HepG2 (cell line): ENCODE data around the gene B3GAT3. TPM values are rescaled to one million over a fixed set of nuclear protein-coding genes. Genes with fewer than 3 reads are reported as not detected.
A peak's percentile ranks its signal among the peaks of the same experiment; 100 is the strongest.

ENCODE experiments used
- BCLAF1 ChIP-seq: fragments of 450-650 bp; IDR thresholded peaks from 2 replicates; pipeline ENCODE4 v1.6.1; 2017; ENCODE audit warnings: mild to moderate bottlenecking
- BHLHE40 ChIP-seq: IDR thresholded peaks from 2 replicates; pipeline ENCODE4 v1.6.1; 2011; ENCODE audit warnings: low read length, improper control_type of control experiment
- ELF4 ChIP-seq: sonication (generic); formaldehyde crosslinking; IDR thresholded peaks from 2 replicates; pipeline ENCODE4 v1.5.0; 2020; ENCODE audit warnings: missing genetic modification reagents, mild to moderate bottlenecking, moderate library complexity, borderline replicate concordance
- MTF2 ChIP-seq: sonication (generic); formaldehyde crosslinking; IDR thresholded peaks from 2 replicates; pipeline ENCODE4 v1.5.0; 2020; ENCODE audit warnings: missing genetic modification reagents, borderline replicate concordance
- NCOA2 ChIP-seq: sonication (generic); formaldehyde crosslinking; IDR thresholded peaks from 2 replicates; pipeline ENCODE4 v1.8.0; 2022; ENCODE audit warnings: inconsistent platforms
- NONO ChIP-seq, 2 experiments: fragments of 450-650 bp in 1 of 2; sonication (generic) in 1 of 2; formaldehyde crosslinking in 1 of 2; IDR thresholded peaks in 1 of 2; conservative IDR thresholded peaks in 1 of 2; 2 replicates each; pipeline versions ENCODE4 v1.6.1 to v1.8.0; 2017 to 2022; ENCODE audit warnings: mild to moderate bottlenecking in 1 of 2, missing genetic modification reagents in 1 of 2, moderate library complexity in 1 of 2
- NPAS2 ChIP-seq: sonication (generic); formaldehyde crosslinking; IDR thresholded peaks from 2 replicates; pipeline ENCODE4 v1.8.0; 2022; ENCODE audit warnings: mild to moderate bottlenecking, missing genetic modification reagents, borderline replicate concordance
- RNF2 ChIP-seq: fragments of 450-650 bp; conservative IDR thresholded peaks from 2 replicates; pipeline ENCODE4 v1.6.1; 2016; ENCODE audit warnings: low read depth
- STAG1 ChIP-seq: sonication (generic); formaldehyde crosslinking; IDR thresholded peaks from 2 replicates; pipeline ENCODE4 v1.4.0; 2020; ENCODE audit warnings: missing genetic modification reagents
- TEAD2 ChIP-seq: sonication (generic); formaldehyde crosslinking; IDR thresholded peaks from 2 replicates; pipeline ENCODE4 v1.9.0; 2021; ENCODE audit warnings: missing genetic modification reagents
- U2AF2 ChIP-seq: fragments of 200-400 bp; formaldehyde crosslinking; IDR thresholded peaks from 2 replicates; pipeline ENCODE4 v1.6.1; 2017; ENCODE audit warnings: low read depth, mild to moderate bottlenecking, low read length
- ZBTB1 ChIP-seq: sonication (generic); formaldehyde crosslinking; IDR thresholded peaks from 2 replicates; pipeline ENCODE4 v1.4.0; 2020; ENCODE audit warnings: missing genetic modification reagents, borderline replicate concordance
- ZNF225 ChIP-seq: sonication (generic); formaldehyde crosslinking; IDR thresholded peaks from 2 replicates; pipeline ENCODE4 v1.4.0; 2020; ENCODE audit warnings: mild to moderate bottlenecking, missing genetic modification reagents
- ZNF256 ChIP-seq: sonication (generic); formaldehyde crosslinking; conservative IDR thresholded peaks from 2 replicates; pipeline ENCODE4 v1.4.0; 2020; ENCODE audit warnings: missing genetic modification reagents
- ZNF292 ChIP-seq: sonication (generic); formaldehyde crosslinking; IDR thresholded peaks from 2 replicates; pipeline ENCODE4 v1.8.1; 2022; ENCODE audit warnings: mild to moderate bottlenecking, low read depth, missing genetic modification reagents, borderline replicate concordance
- ZNF326 ChIP-seq: sonication (generic); formaldehyde crosslinking; IDR thresholded peaks from 2 replicates; pipeline ENCODE4 v1.4.0; 2020; ENCODE audit warnings: missing genetic modification reagents, borderline replicate concordance
- ZNF337 ChIP-seq: sonication (generic); formaldehyde crosslinking; IDR thresholded peaks from 2 replicates; pipeline ENCODE4 v1.5.1; 2020; ENCODE audit warnings: missing genetic modification reagents, low read depth, mild to moderate bottlenecking, borderline replicate concordance
- ZNF75D ChIP-seq: sonication (generic); formaldehyde crosslinking; IDR thresholded peaks from 2 replicates; pipeline ENCODE4 v1.8.1; 2023; ENCODE audit warnings: missing genetic modification reagents, mild to moderate bottlenecking, borderline replicate concordance
- ZNF841 ChIP-seq: sonication (generic); formaldehyde crosslinking; IDR thresholded peaks from 2 replicates; pipeline ENCODE4 v1.8.1; 2023; ENCODE audit warnings: missing genetic modification reagents, borderline replicate concordance
- ZNF878 ChIP-seq: sonication (generic); formaldehyde crosslinking; IDR thresholded peaks from 2 replicates; pipeline ENCODE4 v1.8.1; 2023; ENCODE audit warnings: mild to moderate bottlenecking, missing genetic modification reagents, moderate library complexity
- ZSCAN29 ChIP-seq: sonication (generic); formaldehyde crosslinking; conservative IDR thresholded peaks from 2 replicates; pipeline ENCODE4 v1.4.0; 2020; ENCODE audit warnings: mild to moderate bottlenecking, missing genetic modification reagents
- polyA plus RNA-seq, 8 experiments: library from polyadenylated mRNA; depleted of rRNA in 3 of 8; stranded (reverse) in 7 of 8; unstranded in 1 of 8; fragments of >200 nt; fragmentation: Illumina TruSeq in 4 of 8; extraction: Trizol in 4 of 8; gene quantifications; 2 replicates each; pipeline versions ENCODE4 v1.2.1 to v1.2.3, GENCODE V29; 2011 to 2016; ENCODE audit warnings: low read depth in 4 of 8, missing spikeins in 1 of 8, mixed read lengths in 1 of 8; ENCODE audit not compliant: insufficient read depth in 1 of 8
- total RNA-seq, 5 experiments: library from RNA; depleted of rRNA; stranded (reverse); fragments of >200 nt; fragmentation: Illumina TruSeq; extraction: Trizol; gene quantifications; 2 replicates each; pipeline ENCODE4 v1.2.3, GENCODE V29; 2016; ENCODE audit warnings: low read depth in 1 of 5
- TF ChIP-seq, protein P1 (sequence below): sonication (generic); formaldehyde crosslinking; conservative IDR thresholded peaks from 2 replicates; pipeline ENCODE4 v1.4.0; 2020; ENCODE audit warnings: missing genetic modification reagents

B3GAT3 gene
- total and polyA plus RNA-seq, 2 of the 13 experiments (the other 11 are each of a cell fraction or from before 2014, with no cell fraction given) = 21.3 to 26.1 TPM

- TF ChIP-seq, protein P1, sequence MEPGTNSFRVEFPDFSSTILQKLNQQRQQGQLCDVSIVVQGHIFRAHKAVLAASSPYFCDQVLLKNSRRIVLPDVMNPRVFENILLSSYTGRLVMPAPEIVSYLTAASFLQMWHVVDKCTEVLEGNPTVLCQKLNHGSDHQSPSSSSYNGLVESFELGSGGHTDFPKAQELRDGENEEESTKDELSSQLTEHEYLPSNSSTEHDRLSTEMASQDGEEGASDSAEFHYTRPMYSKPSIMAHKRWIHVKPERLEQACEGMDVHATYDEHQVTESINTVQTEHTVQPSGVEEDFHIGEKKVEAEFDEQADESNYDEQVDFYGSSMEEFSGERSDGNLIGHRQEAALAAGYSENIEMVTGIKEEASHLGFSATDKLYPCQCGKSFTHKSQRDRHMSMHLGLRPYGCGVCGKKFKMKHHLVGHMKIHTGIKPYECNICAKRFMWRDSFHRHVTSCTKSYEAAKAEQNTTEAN (CRISPR knock-in tag) = no peak; the same call in 1 of the 2 replicates
- TF ChIP-seq ZNF256 (CRISPR knock-in tag) (peak; percentile 59; the same call in 1 of the 2 replicates), ZNF225 (CRISPR knock-in tag) (0 out of 2 replicates have a peak, but pooled peaks have one; percentile 31), ZNF878 (peak; percentile 65; the same call in 1 of the 2 replicates), STAG1 (no peak), ELF4 (CRISPR knock-in tag) (peak; percentile 74; the same call in 1 of the 2 replicates), NCOA2 (CRISPR knock-in tag) (peak; percentile 37; the same call in 1 of the 2 replicates), BCLAF1 (no peak), MTF2 (no peak), RNF2 (no peak), ZNF292 (CRISPR knock-in tag) (no peak), NPAS2 (CRISPR knock-in tag) (no peak), NONO (IDR thresholded peaks at IDR 0.05) (no peak), NONO (CRISPR knock-in tag; conservative IDR thresholded peaks at IDR 0.05) (peak; percentile 88), ZBTB1 (no peak), ZSCAN29 (CRISPR knock-in tag) (no peak), ZNF326 (no peak), ZNF337 (no peak), ZNF841 (CRISPR knock-in tag) (no peak), ZNF75D (no peak), BHLHE40 (no peak), U2AF2 (no peak), TEAD2 (CRISPR knock-in tag) (no peak)
These were observed 48.0 kb downstream of the B3GAT3 start, which contains the start of gene EEF1G (continued) for GRCh38 chr11:62573592-62574362.
